ENCODE measurements around the gene SNRNP48. TPM values are rescaled to one million over a fixed set of nuclear protein-coding genes. Genes with fewer than 3 reads are reported as not detected.

Gene SNRNP48
- total RNA-seq, 2 experiments from 2014 or later = 16.5 to 19.7 TPM

DNA sequence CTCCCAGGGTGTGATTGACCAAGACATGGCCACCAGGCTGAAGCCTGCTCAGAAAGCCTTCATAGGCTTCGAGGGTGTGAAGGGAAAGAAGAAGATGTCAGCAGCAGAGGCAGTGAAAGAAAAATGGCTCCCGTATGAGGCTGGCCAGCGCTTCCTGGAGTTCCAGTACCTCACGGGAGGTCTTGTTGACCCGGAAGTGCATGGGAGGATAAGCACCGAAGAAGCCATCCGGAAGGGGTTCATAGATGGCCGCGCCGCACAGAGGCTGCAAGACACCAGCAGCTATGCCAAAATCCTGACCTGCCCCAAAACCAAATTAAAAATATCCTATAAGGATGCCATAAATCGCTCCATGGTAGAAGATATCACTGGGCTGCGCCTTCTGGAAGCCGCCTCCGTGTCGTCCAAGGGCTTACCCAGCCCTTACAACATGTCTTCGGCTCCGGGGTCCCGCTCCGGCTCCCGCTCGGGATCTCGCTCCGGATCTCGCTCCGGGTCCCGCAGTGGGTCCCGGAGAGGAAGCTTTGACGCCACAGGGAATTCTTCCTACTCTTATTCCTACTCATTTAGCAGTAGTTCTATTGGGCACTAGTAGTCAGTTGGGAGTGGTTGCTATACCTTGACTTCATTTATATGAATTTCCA lies 4.6 kb upstream of the SNRNP48 start:
- Mint-ChIP-seq H3K27me3 (ENCODE audit: low read depth) (peaks cover 7% of the 10 kb centered on the region), H3K4me1 (ENCODE audit: low read depth) (peaks cover 10% of the 10 kb centered on the region), H3K36me3 (ENCODE audit: low read depth) (peaks cover 2% of the 10 kb centered on the region), H3K9me3 (ENCODE audit: insufficient read depth) (no peaks in the 10 kb centered on the region), H3K4me3 (no peak overlapping the region), H3K27ac (no peak overlapping the region)
- ATAC-seq = no peak
- CTCF ChIA-PET = interaction anchor here (1.0 kb wide), 1 partner anchor 30 kb away, joined by 5 read pairs; no protein-coding TSS in a partner anchor
- POLR2A ChIA-PET = no interaction called here
- no peak for DNase-seq

DNA sequence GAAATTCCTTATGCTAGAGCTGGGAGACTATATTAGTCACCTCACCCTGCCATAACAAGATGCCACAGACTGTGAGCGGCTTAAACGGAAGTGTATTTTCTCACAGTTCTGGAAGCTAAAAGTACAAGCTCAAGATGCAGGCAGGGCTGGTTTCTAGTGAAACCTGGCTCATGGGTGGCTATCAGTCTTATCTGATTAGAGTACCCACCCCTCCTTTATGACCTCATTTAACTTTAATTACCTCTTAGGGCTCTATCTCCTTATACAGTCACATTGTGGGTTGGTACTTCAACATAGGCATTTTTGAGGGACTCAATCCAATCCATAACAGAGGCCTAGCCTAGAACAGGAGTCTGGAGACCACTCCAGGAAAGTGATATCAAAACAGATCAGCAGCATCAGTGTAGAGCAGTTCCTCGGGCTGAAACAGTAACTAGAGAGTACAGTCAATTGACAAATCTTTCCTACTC lies 2.3 kb upstream of the SNRNP48 start:
- no peak for DNase-seq
- CTCF ChIA-PET = interaction anchor here (1.0 to 1.3 kb wide), 2 partner anchors 27 to 135 kb away, joined by 3 to 5 read pairs; no protein-coding TSS in a partner anchor
- no peak for ATAC-seq
- no peaks in the 10 kb centered on the region for H3K9me3 Mint-ChIP-seq (ENCODE audit: insufficient read depth)
- H3K4me1 Mint-ChIP-seq (ENCODE audit: low read depth) = peaks cover 28% of the 10 kb centered on the region
- H3K27ac Mint-ChIP-seq = no peak overlapping the region
- no peak overlapping the region for H3K4me3 Mint-ChIP-seq
- POLR2A ChIA-PET = no interaction called here
- peaks cover 3% of the 10 kb centered on the region for H3K27me3 Mint-ChIP-seq (ENCODE audit: low read depth)
- H3K36me3 Mint-ChIP-seq (ENCODE audit: low read depth) = peaks cover 9% of the 10 kb centered on the region

- CTCF ChIA-PET = interaction anchor here (1.0 to 1.3 kb wide), 2 partner anchors 26 to 134 kb away, joined by 3 to 5 read pairs; no protein-coding TSS in a partner anchor
- Mint-ChIP-seq H3K4me3 (no peak overlapping the region), H3K36me3 (ENCODE audit: low read depth) (peaks cover 12% of the 10 kb centered on the region), H3K4me1 (ENCODE audit: low read depth) (peaks cover 29% of the 10 kb centered on the region), H3K9me3 (ENCODE audit: insufficient read depth) (no peaks in the 10 kb centered on the region), H3K27me3 (ENCODE audit: low read depth) (no peaks in the 10 kb centered on the region), H3K27ac (no peak overlapping the region)
- ATAC-seq = no peak
- no peak for DNase-seq
- POLR2A ChIA-PET = no interaction called here
These were observed 1.5 kb upstream of the SNRNP48 start for GRCh38 chr6:7588506-7588905.

- Mint-ChIP-seq H3K27me3 (ENCODE audit: low read depth) (no peaks in the 10 kb centered on the region), H3K9me3 (ENCODE audit: insufficient read depth) (no peaks in the 10 kb centered on the region), H3K36me3 (ENCODE audit: low read depth) (peaks cover 14% of the 10 kb centered on the region), H3K4me3 (peak overlapping the region; percentile 98), H3K4me1 (ENCODE audit: low read depth) (peaks cover 29% of the 10 kb centered on the region), H3K27ac (no peak overlapping the region)
- CTCF ChIA-PET = interaction anchor here (0.9 to 1.3 kb wide), 3 partner anchors 10 to 311 kb away, joined by 4 to 5 read pairs (median 4); no protein-coding TSS in a partner anchor
- POLR2A ChIA-PET = interaction anchor here (0.9 kb wide), 1 partner anchor 9 kb away, joined by 6 read pairs; no protein-coding TSS in a partner anchor
- DNase-seq (no peak), ATAC-seq (no peak)
These were observed 777 bp upstream of the SNRNP48 start for GRCh38 chr6:7589221-7589620.

- no peak for ATAC-seq
- no peak for DNase-seq
- peaks cover 29% of the 10 kb centered on the region for H3K4me1 Mint-ChIP-seq (ENCODE audit: low read depth)
- peak overlapping the region; percentile 94 for H3K27ac Mint-ChIP-seq
- H3K27me3 Mint-ChIP-seq (ENCODE audit: low read depth) = no peaks in the 10 kb centered on the region
- POLR2A ChIA-PET = no interaction called here
- H3K36me3 Mint-ChIP-seq (ENCODE audit: low read depth) = peaks cover 24% of the 10 kb centered on the region
- H3K4me3 Mint-ChIP-seq = peak overlapping the region; percentile 98
- H3K9me3 Mint-ChIP-seq (ENCODE audit: insufficient read depth) = no peaks in the 10 kb centered on the region
- CTCF ChIA-PET = interaction anchor here (1.2 to 1.3 kb wide), 2 partner anchors 15 to 49 kb away, joined by 3 read pairs; partner anchors contain the start of gene DSP
These were observed 912 bp downstream of the SNRNP48 start for GRCh38 chr6:7590918-7591302.

DNA sequence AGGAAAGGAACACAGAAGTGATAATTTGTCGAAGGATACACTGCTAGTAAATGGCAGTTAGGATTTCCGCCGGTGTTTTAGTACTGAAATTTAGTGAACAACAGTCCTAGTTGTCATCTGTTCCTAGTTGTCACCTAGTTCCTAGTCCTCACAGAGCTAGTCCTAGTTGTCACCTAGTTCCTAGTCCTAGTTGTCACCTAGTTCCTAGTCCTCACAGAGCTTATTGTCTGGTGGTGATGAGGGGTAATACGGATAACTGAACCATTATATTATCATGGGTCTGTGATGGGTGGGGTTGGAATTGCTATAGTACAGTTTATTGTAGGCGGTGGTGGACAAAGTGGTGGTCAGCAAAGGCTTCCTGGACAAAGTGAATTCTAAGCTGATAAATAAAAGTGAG lies 1.8 kb downstream of the SNRNP48 start:
- ChIA-PET POLR2A (no interaction called here), CTCF (interaction anchor here (1.0 kb wide), 1 partner anchor 317 kb away, joined by 3 read pairs; no protein-coding TSS in a partner anchor)
- no peak overlapping the region for H3K27ac Mint-ChIP-seq
- H3K27me3 Mint-ChIP-seq (ENCODE audit: low read depth) = no peaks in the 10 kb centered on the region
- ATAC-seq (no peak), DNase-seq (no peak)
- no peaks in the 10 kb centered on the region for H3K9me3 Mint-ChIP-seq (ENCODE audit: insufficient read depth)
- peaks cover 29% of the 10 kb centered on the region for H3K4me1 Mint-ChIP-seq (ENCODE audit: low read depth)
- H3K4me3 Mint-ChIP-seq = peak overlapping the region; percentile 98
- H3K36me3 Mint-ChIP-seq (ENCODE audit: low read depth) = peaks cover 32% of the 10 kb centered on the region

- DNase-seq = no peak
- Mint-ChIP-seq H3K36me3 (ENCODE audit: low read depth) (peaks cover 37% of the 10 kb centered on the region), H3K4me1 (ENCODE audit: low read depth) (peaks cover 29% of the 10 kb centered on the region), H3K27ac (no peak overlapping the region), H3K4me3 (no peak overlapping the region), H3K27me3 (ENCODE audit: low read depth) (no peaks in the 10 kb centered on the region), H3K9me3 (ENCODE audit: insufficient read depth) (no peaks in the 10 kb centered on the region)
- CTCF ChIA-PET = no interaction called here
- POLR2A ChIA-PET = no interaction called here
- ATAC-seq = no peak
These were observed 3.2 kb downstream of the SNRNP48 start for GRCh38 chr6:7593229-7593628.

- ChIA-PET POLR2A (no interaction called here), CTCF (interaction anchor here (1.3 kb wide), 1 partner anchor 16 kb away, joined by 3 read pairs; no protein-coding TSS in a partner anchor)
- no peak for ATAC-seq
- Mint-ChIP-seq H3K4me1 (ENCODE audit: low read depth) (peaks cover 25% of the 10 kb centered on the region), H3K36me3 (ENCODE audit: low read depth) (peaks cover 46% of the 10 kb centered on the region), H3K4me3 (no peak overlapping the region), H3K27me3 (ENCODE audit: low read depth) (no peaks in the 10 kb centered on the region), H3K9me3 (ENCODE audit: insufficient read depth) (no peaks in the 10 kb centered on the region), H3K27ac (no peak overlapping the region)
- no peak for DNase-seq
These were observed 4.7 kb downstream of the SNRNP48 start for GRCh38 chr6:7594579-7595125.

DNA sequence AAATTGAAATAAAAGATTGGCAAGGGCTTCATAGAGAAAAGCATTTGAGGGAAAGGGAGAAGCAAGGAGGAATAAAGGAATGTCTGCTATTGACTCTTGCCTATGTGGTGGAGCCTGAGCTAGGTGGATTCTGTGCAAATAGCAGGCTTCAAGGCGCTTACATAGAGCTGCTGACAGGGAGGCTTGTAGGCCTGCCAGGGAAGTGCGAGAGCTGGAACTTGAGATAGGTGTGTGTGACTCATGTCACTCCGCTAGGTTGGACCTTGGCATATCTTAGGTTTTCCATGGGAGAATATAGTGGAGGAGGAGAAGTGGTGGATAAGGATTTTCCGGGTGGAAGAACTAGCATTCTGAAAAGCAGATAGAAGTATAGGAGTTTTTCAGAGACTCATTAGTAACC lies 14.0 kb downstream of the SNRNP48 start:
- Mint-ChIP-seq H3K4me1 (ENCODE audit: low read depth) (peaks cover 15% of the 10 kb centered on the region), H3K27ac (no peak overlapping the region), H3K36me3 (ENCODE audit: low read depth) (peaks cover 64% of the 10 kb centered on the region), H3K4me3 (no peak overlapping the region), H3K9me3 (ENCODE audit: insufficient read depth) (no peaks in the 10 kb centered on the region), H3K27me3 (ENCODE audit: low read depth) (no peaks in the 10 kb centered on the region)
- ATAC-seq (no peak), DNase-seq (no peak)
- ChIA-PET POLR2A (no interaction called here), CTCF (interaction anchor here (3.8 kb wide), 1 partner anchor 10 kb away, joined by 21 read pairs; no protein-coding TSS in a partner anchor)

GRCh38 chr6:7604506-7604905 lies 14.5 kb downstream of the SNRNP48 start:
- ATAC-seq (no peak), DNase-seq (no peak)
- H3K27me3 Mint-ChIP-seq (ENCODE audit: low read depth) = no peaks in the 10 kb centered on the region
- CTCF ChIA-PET = interaction anchor here (3.8 kb wide), 1 partner anchor 9 kb away, joined by 21 read pairs; no protein-coding TSS in a partner anchor
- H3K27ac Mint-ChIP-seq = no peak overlapping the region
- no peaks in the 10 kb centered on the region for H3K9me3 Mint-ChIP-seq (ENCODE audit: insufficient read depth)
- H3K36me3 Mint-ChIP-seq (ENCODE audit: low read depth) = peaks cover 62% of the 10 kb centered on the region
- POLR2A ChIA-PET = no interaction called here
- H3K4me1 Mint-ChIP-seq (ENCODE audit: low read depth) = peaks cover 15% of the 10 kb centered on the region
- H3K4me3 Mint-ChIP-seq = no peak overlapping the region

- peak; percentile 54 for DNase-seq
- Mint-ChIP-seq H3K36me3 (ENCODE audit: low read depth) (peaks cover 7% of the 10 kb centered on the region), H3K27ac (no peak overlapping the region), H3K9me3 (ENCODE audit: insufficient read depth) (no peaks in the 10 kb centered on the region), H3K4me3 (no peak overlapping the region), H3K27me3 (ENCODE audit: low read depth) (no peaks in the 10 kb centered on the region), H3K4me1 (ENCODE audit: low read depth) (peaks cover 18% of the 10 kb centered on the region)
- ATAC-seq = peak; percentile 30
- ChIA-PET POLR2A (interaction anchor here (0.6 kb wide), 1 partner anchor 26 kb away, joined by 4 read pairs; no protein-coding TSS in a partner anchor), CTCF (interaction anchor here (1.0 to 8.8 kb wide), 12 partner anchors 9 to 345 kb away, joined by 3 to 67 read pairs (median 4); no protein-coding TSS in a partner anchor)
These were observed 25.8 kb downstream of the SNRNP48 start for GRCh38 chr6:7615611-7616383.

Data from activated CD8-positive, alpha-beta T cell treated with anti-CD3 and anti-CD28 coated beads, Interleukin-2, amount 10 ng/mL, durations not matched to agents 7 days and 5 days (primary cell).